Cerebellar nuclear complex (tissue), 1 donor: ENCODE measurements around the gene RNF39.
"Not testable (repeated sequence)": the region's sequence is repeated elsewhere in the genome, so short reads cannot be mapped to it uniquely, and the experiment has no call there.

ENCODE experiments used
- DNase-seq, 2 experiments: peaks; one replicate each; lab custom pipeline; 2025; lab: John Stamatoyannopoulos, UW

RNF39 gene

DNA sequence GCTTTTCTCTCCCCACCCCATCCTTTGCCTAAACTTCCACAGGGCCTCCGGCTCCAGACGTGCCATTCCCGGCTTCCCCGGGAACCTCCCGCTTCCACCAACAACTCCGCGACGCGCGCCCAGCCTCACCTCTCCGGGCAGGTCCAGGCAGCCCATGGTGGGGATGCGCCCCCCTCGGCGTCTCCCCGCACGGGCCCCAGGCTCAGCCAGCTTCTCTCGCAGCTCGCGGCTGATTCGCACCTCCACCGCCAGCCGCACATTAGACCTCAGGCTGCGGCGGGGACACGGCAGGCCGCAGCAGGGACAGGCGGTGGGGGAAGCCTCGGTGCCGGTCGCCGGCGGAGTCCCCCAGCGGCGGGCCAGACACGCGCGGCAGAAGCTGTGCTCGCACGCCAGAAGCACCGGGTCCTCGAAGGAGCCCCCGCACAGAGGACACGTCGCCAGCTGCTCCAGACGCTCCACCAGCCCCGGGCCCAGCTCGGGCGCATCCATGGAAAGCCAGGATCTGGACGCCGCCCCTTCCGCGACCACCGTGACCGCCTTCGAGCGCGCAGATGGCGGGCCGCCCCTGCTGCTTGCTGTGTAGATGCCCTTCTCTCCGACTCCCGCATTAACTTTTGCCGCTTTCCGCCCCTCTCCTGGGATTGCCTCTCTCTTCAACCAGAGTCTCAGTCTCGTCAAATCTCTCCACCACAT, at the start of gene RNF39:
Gene RNF39, minus strand, starts transcription at position 676 of the 696 bp plus-strand sequence. Its CDS starts 184 bp downstream, at position 492.
- no peak for DNase-seq

- DNase-seq: no peak
These were observed 46.9 kb upstream of the RNF39 start for GRCh38 chr6:30122515-30122914.

DNA sequence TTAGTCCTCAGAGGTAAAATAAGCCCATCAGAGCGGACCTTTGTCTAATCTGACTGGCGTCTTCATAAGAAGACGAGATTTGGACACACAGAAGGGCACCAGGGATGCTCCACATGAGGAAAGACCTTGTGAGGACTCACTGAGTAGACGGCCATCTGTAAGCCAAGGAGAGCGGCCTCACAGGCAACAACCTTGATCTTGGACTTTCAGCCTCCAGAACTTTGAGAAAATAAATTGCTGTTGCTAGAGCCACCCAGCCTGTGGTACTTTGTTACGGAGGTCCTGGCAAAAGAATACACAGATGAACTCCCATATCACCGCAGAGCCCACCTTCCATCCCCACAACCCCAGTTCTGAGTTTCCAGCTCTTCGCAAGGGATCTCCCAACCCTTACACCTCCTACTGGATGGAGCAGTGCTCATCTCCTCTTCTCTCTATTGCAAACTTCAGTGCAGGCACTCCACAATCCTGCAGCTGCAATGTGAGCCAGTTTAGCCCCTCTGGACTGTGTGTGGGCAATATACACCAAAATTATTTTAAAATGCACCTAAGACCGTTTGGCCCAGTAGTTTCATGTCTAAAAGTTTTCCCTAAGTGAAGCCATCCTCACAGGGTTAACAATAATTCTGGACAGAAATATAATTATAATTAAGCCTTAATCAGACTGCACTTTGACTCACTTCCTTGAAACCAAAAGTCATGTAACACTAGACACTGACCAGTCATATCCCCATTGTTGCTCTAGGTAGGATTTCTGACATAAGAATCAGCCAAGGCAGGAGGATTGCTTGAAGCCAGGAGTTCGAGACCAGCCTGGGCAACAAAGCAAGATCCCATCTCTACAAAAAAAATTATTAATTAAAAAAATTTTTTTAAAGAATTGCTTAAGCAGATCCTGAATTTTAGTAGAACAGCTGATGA, 46.1 kb upstream of the RNF39 start:
- no peak for DNase-seq

GRCh38 chr6:30118691-30119090, 43.1 kb upstream of the RNF39 start:
- not testable (repeated sequence) for DNase-seq

DNA sequence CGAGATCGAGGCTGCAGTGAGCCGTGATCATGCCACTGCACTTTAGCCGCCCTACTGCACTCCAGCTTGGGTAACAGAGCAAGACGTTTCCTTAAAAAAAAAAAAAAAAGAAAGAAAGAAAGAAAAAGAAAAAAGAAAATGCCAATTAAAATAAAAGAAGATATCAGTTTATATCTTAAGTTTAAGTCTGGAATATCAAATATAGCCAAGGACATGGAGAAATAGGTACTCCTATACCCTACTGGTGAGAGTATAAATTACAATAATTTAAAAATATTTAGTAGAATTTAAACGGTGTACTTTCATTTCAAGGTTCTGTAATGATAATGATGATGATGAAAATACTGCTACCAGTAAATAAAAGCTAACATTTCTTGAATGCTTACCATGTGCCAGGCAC, 41.2 kb upstream of the RNF39 start:
- no peak for DNase-seq

- no peak for DNase-seq
These were observed 38.3 kb upstream of the RNF39 start for GRCh38 chr6:30113841-30114240.

GRCh38 chr6:30113003-30113759, 37.6 kb upstream of the RNF39 start, which contains the start of gene TRIM31:
Gene TRIM31 (minus strand): TSS chr6:30113090. CDS start chr6:30112805, 285 bp downstream.
- DNase-seq: no peak

GRCh38 chr6:30112402-30112994, 36.9 kb upstream of the RNF39 start:
- no peak for DNase-seq

- DNase-seq: no peak
These were observed 35.8 kb upstream of the RNF39 start for GRCh38 chr6:30111266-30111856.

DNA sequence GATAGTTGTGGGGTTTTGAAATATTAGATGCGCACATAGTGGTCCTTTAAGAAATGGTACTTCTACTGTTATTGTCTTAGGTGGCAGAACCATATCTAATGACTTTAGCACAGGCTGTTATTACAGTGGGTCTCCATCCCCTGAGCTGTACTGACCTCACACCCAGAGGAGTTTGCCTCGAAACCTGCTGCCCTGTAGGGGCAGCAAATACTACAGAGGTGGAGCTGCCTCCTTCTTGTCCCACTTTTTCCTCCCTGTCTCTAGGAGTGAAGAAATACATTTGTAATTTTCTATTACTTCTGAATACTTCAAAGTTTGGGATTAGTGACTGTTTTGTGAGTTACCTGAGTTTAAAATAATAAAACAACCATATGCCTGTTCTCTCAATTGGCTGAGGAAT, 29.1 kb upstream of the RNF39 start:
- DNase-seq: no peak

DNA sequence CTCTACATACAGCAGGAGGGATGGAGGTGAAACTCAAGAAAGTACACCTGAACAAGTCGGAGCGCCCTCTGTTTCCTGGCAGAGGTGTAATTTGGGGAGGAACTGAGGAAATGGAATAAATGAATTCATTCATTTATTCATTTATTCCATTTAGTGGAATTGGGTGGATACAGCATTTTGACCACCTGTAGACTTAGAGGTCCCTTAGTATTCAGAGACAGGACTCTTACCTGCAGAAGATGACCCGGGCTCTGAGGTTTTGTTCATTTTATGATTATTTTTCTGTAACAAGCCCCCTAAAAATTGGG, 28.3 kb upstream of the RNF39 start:
- DNase-seq: no peak

DNA sequence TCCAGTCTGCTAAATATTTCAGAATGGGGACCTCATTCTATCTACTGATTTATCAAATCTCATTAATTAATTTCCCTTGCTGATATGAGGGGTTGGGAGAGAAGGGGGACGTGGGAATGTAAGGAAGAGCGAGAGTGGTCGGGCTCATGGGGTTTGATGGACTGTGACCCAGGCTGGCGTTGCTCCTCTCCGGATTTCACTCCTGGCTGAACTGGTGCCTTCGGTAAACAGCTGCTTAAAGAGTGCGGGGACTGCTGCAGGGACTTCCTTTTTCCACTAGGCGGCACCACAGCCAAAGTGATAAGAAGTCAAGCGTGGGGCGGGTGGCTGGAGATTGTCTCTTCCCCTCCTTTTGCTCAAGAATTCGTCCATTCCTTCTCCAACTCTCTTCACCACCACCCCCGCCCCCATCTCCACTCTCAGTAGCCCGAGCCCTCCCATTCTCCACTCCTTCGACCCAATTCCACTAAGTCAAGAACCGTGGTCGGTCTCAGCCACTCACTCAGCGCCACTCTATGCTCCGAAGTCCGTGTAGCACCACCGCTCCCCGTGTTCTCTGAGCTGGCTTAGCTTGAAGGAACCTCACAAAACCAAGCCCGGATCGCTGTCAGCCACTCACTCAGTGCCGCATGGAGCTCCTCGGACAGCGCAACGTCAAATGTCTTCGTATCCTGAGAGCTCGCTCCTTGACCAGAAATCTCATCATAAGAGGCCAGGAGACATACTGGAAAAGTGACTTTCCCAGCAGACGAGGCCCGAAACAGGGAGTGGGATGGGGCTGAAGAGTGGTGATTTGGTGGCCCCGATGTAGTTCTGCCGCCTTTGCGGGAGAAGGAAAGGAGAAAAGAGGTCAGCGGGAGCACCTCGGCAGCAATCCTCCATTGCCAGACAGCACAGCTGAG, 27.7 kb upstream of the RNF39 start:
- DNase-seq: peak in 1 of 2 experiments; percentile 28

- no peak for DNase-seq
These were observed 26.9 kb upstream of the RNF39 start for GRCh38 chr6:30102414-30102969.

DNA sequence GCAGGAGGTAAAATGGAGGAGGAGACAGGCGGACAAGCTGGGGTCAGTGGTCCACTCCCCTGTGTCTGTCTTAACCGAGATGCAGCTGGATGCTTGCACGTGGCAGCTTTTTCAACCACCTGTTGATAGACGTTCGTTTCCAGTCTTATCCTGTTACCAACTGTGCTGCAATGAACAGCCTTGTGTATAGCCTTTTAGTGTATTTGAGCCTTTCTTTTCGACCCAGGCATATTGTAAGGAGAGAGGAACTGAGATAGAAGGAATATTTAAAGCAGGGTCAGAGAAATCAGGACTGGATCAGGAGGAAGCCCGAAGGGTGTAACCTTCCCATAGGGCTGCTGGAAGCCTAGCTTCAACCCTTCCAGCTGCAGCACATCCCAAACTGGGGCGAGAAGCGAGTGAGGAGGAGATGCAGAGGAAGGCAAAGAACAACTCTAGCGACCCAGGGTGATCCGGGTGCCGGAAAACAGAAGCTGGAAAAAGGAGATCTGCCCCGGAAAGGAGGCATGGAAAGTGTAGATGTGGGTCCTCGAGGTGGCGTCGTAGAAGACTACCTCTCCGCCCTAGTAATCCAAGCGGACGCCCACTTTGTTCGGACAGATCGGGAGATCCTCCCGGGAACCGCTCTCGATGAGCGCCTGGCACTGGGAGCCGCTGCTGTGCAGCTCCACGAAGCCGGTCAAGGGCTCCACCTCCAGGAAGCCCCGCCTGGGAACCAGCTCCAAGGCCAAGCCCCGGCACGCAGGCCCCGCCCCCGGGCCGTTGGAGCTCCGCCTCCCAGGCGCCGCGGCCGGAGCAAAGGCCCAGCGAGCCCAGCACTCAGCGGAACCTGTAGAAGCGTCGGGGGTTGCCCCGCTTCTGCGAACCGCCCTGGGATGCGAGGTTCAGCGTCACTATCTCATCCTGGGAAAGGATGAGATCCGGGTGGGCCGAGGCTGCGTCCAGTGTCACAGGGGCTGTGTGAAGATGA, 26.2 kb upstream of the RNF39 start:
- no peak for DNase-seq

- DNase-seq: no peak
These were observed 25.2 kb upstream of the RNF39 start for GRCh38 chr6:30100585-30101443.

- no peak for DNase-seq
These were observed 24.6 kb upstream of the RNF39 start for GRCh38 chr6:30100154-30100553.

DNA sequence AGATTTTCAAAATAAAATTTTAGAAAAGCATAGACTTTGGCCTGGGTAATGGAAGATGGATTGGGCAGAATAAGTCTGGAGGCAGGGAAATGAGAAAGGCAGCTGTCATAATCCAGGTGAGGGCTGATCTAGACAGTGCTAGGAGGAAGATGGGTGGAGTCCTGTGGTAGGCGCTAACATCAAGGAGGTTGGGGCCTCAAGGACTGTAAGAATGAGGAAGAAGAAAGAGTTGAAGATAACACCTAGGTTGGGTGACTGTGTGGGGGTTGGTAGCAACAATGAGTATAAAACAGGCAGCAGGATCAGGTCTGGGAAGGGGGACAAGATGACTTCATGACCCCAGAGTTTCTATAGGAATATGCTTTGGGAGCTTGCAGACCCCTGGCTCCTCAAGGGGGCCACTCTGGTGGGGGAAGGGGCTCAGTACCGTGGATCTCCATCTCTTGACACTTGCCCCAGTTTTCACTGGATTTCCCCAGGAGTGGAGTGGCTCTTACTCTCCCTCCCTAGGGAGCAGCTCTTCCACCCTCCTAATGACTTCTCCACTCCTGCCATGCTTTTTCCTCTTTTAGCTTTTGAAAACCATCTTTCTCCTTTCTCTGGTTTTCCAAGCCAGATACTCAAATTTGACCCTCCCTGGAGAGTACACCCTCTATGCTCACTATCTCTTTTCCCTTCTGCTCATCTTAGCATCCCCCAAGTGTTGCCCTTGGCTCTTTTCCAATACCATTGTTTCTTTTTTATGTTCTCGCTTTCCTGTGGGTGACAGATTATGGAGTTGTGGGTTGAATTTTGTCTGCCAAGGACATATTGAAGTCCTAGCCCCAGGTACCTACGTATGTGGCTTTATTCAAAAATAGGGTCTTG, 22.6 kb upstream of the RNF39 start:
- DNase-seq: no peak
